Measurements from ENCODE around the gene THTPA. TPM values are rescaled to one million over a fixed set of nuclear protein-coding genes. Genes with fewer than 3 reads are reported as not detected.

The THTPA gene, protein sequence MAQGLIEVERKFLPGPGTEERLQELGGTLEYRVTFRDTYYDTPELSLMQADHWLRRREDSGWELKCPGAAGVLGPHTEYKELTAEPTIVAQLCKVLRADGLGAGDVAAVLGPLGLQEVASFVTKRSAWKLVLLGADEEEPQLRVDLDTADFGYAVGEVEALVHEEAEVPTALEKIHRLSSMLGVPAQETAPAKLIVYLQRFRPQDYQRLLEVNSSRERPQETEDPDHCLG
- 10 to 100 TPM in 3 of 4 donors, 1 to 10 TPM in 1; 8.1 to 15.1 (median 13.8) TPM for total RNA-seq

DNA sequence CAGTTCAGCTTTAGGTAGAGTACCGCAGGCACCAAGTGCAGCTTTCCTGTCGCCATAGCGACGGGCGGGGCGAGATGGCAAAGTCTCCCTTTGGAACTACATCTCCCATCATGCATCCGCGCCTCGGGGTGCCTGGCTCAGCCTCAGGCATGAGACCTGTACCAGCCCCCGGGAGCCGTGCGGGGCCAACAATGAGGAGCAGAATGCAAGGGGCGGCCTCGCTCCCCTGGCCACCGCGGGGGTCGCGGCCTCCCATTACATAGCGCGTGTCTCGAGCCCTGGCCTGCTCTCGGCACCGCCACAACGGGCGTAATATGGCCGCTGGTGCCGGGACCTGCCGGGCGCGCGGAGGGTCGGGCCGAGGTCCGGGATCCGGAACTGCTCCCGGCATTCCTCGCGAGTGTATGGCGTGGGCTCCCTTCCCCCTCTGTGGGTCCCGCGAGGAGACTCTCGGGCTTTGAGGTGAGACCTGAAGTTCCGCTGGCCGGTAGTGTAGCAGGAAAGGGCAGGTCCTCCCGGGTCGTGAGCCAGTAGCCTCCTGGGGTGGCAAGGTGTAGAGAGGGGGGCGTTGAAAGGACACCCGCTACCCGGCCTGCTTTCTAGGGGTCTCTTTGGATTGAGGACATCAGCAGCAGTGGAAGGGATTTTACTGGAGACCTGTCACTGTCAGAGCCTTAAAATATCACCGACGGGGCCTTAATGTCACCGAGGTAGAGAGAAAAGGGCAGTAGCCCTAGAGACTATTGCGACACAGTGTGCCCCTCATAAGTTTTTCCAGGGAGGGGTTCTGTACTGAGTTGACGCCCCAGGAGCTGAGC lies at the start of gene THTPA:
TSS of gene THTPA (plus strand) at position 390 of the 818 bp plus-strand sequence. CDS start 487 bp downstream, outside the sequence.
- intact Hi-C loops (cut with DNase I), result no loop called here
- Histone ChIP-seq H3K27me3 (peaks cover 0 to under 1% (median 0%) of the 10 kb centered on the region in 4 donors), H3K36me3 (peaks cover 3 to 33% (median 9%) of the 10 kb centered on the region in 3 donors), H3K4me3 (peak within 1 kb of the TSS; percentile 81 to 94 (median 88)), H3K4me1 (peaks cover 17 to 42% (median 23%) of the 10 kb centered on the region in 3 donors), H3K27ac (peak within 1 kb of the TSS; percentile 89 to 98 (median 96)), H3K9me3 (no peaks in the 10 kb centered on the region)
- DNase-seq, result peak; percentile 58
- WGBS, 2 donors, result 0% methylated on average over 4 of the region's 54 CpGs; no CpG with 5 or more reads in 1 of the 2 donors
- TF ChIP-seq, protein P1, sequence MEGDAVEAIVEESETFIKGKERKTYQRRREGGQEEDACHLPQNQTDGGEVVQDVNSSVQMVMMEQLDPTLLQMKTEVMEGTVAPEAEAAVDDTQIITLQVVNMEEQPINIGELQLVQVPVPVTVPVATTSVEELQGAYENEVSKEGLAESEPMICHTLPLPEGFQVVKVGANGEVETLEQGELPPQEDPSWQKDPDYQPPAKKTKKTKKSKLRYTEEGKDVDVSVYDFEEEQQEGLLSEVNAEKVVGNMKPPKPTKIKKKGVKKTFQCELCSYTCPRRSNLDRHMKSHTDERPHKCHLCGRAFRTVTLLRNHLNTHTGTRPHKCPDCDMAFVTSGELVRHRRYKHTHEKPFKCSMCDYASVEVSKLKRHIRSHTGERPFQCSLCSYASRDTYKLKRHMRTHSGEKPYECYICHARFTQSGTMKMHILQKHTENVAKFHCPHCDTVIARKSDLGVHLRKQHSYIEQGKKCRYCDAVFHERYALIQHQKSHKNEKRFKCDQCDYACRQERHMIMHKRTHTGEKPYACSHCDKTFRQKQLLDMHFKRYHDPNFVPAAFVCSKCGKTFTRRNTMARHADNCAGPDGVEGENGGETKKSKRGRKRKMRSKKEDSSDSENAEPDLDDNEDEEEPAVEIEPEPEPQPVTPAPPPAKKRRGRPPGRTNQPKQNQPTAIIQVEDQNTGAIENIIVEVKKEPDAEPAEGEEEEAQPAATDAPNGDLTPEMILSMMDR (IDR thresholded peaks at IDR 0.05), result peak in 1 of 6 experiments; percentile 33
- peak in 1 of 4 donors; percentile 45 for TF ChIP-seq POLR2A (IDR thresholded peaks at IDR 0.05)

DNA sequence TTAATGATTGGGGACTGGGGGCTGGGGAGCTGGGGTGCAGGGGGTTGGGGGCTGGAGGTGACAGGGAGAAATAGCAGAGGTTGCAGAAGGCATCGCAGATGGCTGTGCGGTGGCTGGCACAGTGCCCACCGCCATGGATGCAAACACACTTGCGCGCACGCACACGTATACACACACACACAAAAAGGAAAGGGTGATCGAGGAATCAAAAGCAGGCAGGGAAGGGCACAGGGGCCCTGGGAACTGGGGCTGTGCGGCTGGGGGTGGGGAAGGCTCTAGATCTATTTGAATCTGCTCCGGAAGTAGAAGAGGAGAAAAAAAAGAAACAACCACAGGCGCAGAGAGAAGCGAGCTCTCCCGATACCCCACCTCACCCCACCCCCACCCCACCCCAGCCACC lies 43.9 kb upstream of the THTPA start:
- Histone ChIP-seq H3K4me3 (peak overlapping the region in 1 of 4 donors; percentile 18), H3K27ac (no peak overlapping the region), H3K4me1 (peaks cover 0 to 26% (median 4%) of the 10 kb centered on the region in 3 donors), H3K9me3 (no peaks in the 10 kb centered on the region), H3K27me3 (no peaks in the 10 kb centered on the region), H3K36me3 (no peaks in the 10 kb centered on the region)
- DNase-seq, result no peak
- 54% methylated on average over 10 to 13 of the region's 13 CpGs for WGBS, 2 donors
- TF ChIP-seq POLR2A (IDR thresholded peaks at IDR 0.05), result no peak
- TF ChIP-seq, protein P1 (IDR thresholded peaks at IDR 0.05), result no peak
- intact Hi-C loops (cut with DNase I), result no loop called here

DNA sequence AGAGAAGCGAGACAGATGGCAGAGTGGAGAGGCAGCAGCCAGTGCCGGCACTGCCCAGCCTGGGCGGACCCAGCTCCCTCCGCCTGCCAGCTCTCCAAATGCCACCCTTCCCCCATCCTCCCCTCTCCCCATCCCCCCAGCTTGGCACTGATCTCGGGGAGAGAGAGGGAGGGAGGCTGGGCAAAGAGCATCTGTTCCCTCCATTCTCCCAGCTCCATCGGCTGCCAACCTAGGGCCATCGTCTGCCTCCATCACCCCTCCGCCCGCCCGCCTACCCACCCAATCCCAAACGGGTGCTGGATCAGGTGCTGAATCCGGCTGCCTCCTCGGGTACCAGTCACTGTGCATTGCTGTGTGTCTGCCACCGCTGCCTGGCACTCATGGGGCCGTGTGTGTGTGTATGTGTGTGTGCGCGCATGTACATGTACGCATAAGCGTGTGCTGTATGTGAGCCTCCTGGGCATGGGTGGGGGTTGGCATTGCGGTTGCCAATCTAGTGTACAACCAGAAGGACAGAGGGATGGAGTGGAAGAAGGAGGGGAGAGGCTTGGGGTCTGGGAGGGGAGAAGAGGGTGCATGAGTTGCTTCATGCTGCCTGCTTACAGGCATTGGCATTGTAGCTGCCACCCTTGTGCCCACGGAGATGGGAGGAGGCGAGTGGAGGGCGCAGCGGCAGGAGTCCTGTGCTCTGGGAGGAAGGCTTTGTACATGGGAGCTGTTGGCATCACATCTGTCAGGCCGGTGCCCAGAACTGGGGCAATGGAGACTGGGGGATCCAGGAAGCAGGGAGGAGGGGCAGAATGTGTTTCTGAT lies 42.9 kb upstream of the THTPA start:
- TF ChIP-seq, protein P1 (IDR thresholded peaks at IDR 0.05), result no peak
- TF ChIP-seq POLR2A (IDR thresholded peaks at IDR 0.05), result no peak
- H3K27ac ChIP-seq, result no peak overlapping the region
- H3K4me3 ChIP-seq, result no peak overlapping the region
- no peaks in the 10 kb centered on the region for H3K36me3 ChIP-seq
- 44 to 50% methylated on average over 11 to 16 of the region's 25 CpGs for WGBS, 2 donors
- no peak for DNase-seq
- intact Hi-C loops (cut with DNase I), result no loop called here
- H3K27me3 ChIP-seq, result no peaks in the 10 kb centered on the region
- H3K9me3 ChIP-seq, result no peaks in the 10 kb centered on the region
- H3K4me1 ChIP-seq, result peaks cover 0 to 26% (median 4%) of the 10 kb centered on the region in 3 donors

DNA sequence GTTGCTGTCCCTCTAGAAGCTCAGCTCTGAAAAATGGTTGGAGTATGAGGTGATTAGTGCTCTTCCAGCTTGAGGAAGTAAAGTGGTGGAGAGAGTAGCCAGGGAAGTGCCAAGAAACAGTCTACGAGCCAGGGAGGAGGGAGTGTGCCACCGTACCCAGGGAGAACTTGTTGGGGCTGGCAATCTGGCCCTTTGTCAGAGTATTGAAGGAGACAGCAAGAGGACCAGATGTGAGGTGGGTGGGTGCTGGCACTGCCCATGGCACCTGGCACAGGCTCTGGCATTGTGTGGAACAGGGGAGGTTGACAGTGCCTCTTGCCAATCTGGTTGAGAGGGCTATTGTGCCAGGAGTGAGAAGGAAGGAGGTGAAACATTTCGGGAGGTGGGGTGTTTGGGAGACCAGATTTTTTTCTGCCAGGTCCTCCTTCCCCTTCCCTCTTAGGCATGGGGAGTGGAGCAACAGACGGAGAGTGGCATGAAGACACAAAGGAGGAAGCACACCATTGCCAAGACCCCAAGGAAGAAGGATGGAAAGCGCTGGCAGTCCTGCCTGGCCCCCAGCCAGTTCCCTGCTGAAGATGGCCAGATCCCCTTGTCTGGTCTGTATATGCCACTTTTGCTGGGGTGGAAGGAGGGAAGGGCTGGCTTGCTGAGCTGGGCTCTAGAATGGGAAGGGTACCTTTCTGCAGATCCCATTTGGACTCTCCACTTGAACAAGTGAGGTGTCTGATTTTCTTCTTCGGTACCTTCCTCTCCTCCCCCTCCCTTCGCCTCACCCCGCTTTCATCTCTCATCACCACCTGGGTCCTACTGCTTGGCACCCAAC lies 42.0 kb upstream of the THTPA start:
- WGBS, 2 donors, result 42 to 57% methylated on average over 5 to 8 of the region's 8 CpGs

More for the DNA sequence above, 42.0 kb upstream of the THTPA start:
- no peak overlapping the region for H3K27ac ChIP-seq
- H3K9me3 ChIP-seq, result no peaks in the 10 kb centered on the region
- no peak for DNase-seq
- peaks cover 0 to 26% (median 4%) of the 10 kb centered on the region in 3 donors for H3K4me1 ChIP-seq
- no peaks in the 10 kb centered on the region for H3K27me3 ChIP-seq
- no peak for TF ChIP-seq POLR2A (IDR thresholded peaks at IDR 0.05)
- TF ChIP-seq, protein P1 (IDR thresholded peaks at IDR 0.05), result no peak
- H3K4me3 ChIP-seq, result no peak overlapping the region
- intact Hi-C loops (cut with DNase I), result no loop called here
- H3K36me3 ChIP-seq, result no peaks in the 10 kb centered on the region

All from esophagus squamous epithelium (tissue), 5 donors.